GM12801 (cell line): ENCODE data around the gene RAX2.

ENCODE experiments used
- CTCF ChIP-seq: IDR thresholded peaks from one replicate; pipeline ENCODE4 v1.5.1; 2011; ENCODE audit warnings: control low read depth; ENCODE audit not compliant: insufficient read length; ENCODE audit errors: extremely low read depth

The RAX2 gene

DNA sequence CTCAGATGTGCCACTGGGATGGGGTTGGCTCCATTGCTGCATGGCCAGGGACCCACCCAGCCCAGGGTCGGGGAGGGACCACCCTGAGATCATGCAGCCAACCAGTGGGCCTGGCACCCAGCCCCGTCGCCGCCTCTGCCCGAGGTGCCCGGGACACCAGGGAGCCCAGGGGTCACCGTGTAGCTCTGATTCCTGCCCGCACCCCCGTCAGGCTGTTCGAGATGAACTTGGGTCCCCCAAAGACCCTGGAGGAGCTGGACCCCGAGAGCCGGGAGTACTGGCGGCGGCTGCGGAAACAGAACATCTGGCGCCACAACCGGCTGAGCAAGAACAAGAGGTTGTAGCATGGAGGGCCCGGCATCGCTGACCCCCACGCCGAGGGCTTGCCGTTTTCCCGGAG lies 5.0 kb downstream of the RAX2 start:
- no peak for TF ChIP-seq CTCF

GRCh38 chr19:3766520-3766919 lies 5.5 kb downstream of the RAX2 start:
- no peak for TF ChIP-seq CTCF

GRCh38 chr19:3765121-3765520 lies 6.9 kb downstream of the RAX2 start:
- TF ChIP-seq CTCF: no peak

- no peak for TF ChIP-seq CTCF
These were observed 9.2 kb downstream of the RAX2 start, which contains the start of gene MRPL54 for GRCh38 chr19:3762501-3763459. Gene MRPL54 (plus strand): TSS chr19:3762682. CDS start chr19:3762701, 19 bp downstream.

- TF ChIP-seq CTCF: no peak
These were observed 9.9 kb downstream of the RAX2 start for GRCh38 chr19:3762130-3762473.

DNA sequence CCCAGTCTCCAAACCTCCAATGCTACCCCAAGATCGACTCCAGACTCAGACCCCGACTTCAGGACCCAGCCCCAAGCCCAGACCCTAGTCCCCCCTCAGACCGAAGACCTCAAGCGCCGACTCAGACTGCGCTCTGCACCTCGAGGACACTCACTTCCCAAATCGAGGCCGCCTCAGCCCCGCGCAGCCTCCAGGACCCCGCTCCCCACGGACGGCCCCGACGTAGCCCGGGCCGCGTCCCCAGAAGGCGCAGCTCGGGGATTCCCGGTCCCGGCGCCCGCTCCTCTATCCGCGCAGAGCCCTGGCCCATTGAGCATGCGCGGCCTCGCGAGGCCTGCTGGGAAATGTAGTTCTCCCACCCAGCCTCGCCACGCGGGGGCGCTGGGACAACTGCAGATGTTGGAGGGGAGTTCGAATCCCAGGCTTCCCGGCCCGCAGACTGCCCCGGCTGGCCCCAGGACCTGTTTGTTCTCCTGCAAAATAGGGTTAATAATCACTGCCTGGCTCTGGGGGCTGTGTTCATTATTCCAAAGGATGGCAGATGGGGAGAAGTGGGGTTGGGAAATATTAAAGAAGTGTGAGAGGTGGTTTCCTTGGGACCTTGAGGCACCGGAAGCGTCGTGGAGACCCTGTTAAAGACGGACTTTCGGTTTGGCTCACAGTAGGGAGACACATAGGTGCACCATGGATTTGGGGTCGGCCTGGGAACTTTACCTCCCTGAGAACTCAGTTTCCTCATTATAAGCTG lies 10.5 kb downstream of the RAX2 start, which contains the start of gene APBA3:
Gene APBA3, minus strand, starts transcription at position 311 of the 748 bp plus-strand sequence. CDS start 1,428 bp downstream, outside the sequence.
- TF ChIP-seq CTCF: no peak

- TF ChIP-seq CTCF: no peak
These were observed 11.1 kb downstream of the RAX2 start for GRCh38 chr19:3760871-3761361.
